HG03439 (cell line): Measurements from ENCODE around the gene CDC5L.
A peak's percentile ranks its signal among the peaks of the same experiment; 100 is the strongest.

Experiments
- ATAC-seq: cut with Tn5 transposase; IDR thresholded peaks from one replicate; pipeline ENCODE4 v1.9.1; 2021; ENCODE audit warnings: mild to moderate bottlenecking, moderate library complexity; ENCODE audit not compliant: unreplicated experiment

The CDC5L gene

DNA sequence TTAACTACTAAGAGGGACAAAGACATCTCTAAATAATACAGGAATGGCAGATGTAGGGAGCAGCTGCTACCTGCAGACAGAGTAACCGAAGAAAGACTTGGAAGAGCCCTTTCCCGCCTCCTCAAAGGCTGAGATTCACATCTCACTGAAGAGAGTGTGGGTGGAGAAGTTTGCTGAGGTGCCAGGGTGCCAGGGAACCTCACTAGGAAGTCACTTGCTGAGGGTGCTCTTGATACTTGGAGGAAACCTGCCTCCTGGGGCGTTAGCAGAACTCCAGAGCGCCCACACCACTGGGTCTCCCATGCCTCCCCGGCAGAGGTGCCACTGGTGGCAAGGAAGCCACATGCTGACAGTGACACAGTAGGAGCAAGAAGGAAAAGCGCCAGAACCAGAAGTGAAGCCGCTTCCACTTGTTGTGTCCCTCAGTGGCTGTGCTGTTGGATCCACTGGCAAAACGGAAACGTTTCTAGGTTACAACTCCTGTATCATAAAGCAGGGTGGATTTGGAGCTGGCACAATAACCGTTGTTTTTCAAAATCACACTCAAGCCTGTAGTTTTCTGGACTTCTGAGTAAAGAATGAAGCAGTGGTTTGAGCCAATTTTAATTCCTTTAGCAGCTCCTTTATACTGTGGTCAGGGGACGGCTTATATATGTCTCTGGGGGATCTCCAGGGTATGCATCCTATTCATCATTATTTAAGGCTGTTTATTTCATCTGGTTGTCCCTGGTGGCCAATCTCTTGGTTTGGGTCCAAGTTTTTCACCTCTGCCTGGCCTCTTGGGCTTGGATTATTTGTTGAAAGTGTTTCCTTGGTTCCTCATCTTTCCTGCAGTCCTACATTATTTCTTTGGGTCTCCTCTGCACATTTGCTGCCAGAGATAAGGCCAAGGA, 64.5 kb downstream of the CDC5L start:
- ATAC-seq = no peak

DNA sequence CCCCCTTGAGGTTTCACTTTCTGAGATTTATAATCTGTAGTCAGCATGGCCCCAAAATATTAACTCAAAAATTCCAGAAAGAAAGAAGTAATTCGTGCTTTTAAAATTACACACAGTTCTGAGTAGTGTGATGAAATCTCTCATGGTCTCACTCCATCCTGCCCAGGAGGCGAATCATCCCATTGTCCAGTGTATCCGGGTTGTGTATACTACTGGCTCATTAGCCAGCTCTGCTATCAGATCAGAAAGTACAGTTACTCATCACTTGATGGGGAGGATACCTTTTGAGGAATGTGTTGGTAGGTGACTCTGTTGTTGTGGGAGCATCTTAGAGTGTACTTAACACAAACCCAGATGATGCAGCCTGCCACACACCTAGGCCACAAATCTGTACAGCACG, 65.2 kb downstream of the CDC5L start:
- no peak for ATAC-seq

DNA sequence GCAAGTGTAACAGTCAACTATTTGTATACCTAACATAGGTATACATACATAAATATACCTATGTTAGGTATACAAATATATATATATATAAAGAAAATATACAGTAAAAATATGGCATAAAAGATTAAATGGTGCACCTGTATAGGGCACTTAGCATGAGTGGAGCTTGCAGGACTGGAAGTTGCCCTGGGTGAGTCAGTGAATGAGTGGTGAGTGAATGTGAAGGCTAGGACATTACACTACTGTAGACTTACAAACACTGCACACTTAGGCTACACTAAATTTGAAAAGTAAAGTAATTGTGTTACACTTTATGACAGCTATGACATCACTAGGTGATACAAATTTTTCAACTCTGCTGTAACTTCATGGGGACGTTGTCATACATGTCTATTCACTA, 65.6 kb downstream of the CDC5L start:
- ATAC-seq = no peak

DNA sequence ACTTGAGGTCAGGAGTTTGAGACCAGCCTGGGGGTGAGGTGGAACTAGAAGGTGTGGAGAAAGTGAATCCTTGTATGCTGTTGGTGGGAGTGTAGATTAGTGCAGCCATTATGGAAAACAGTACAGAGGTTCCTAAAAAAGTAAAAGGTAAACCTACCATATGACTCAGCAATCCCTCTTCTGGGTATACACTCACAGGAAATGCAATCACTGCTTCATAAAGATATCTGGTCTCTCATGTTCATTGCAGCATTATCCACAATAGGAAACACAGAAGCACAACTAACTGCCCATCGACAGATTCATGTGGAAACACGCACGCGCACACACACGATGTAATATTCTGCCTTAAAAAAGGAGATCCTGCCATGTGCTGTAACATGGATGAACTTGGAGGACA, 66.7 kb downstream of the CDC5L start:
- ATAC-seq = no peak

DNA sequence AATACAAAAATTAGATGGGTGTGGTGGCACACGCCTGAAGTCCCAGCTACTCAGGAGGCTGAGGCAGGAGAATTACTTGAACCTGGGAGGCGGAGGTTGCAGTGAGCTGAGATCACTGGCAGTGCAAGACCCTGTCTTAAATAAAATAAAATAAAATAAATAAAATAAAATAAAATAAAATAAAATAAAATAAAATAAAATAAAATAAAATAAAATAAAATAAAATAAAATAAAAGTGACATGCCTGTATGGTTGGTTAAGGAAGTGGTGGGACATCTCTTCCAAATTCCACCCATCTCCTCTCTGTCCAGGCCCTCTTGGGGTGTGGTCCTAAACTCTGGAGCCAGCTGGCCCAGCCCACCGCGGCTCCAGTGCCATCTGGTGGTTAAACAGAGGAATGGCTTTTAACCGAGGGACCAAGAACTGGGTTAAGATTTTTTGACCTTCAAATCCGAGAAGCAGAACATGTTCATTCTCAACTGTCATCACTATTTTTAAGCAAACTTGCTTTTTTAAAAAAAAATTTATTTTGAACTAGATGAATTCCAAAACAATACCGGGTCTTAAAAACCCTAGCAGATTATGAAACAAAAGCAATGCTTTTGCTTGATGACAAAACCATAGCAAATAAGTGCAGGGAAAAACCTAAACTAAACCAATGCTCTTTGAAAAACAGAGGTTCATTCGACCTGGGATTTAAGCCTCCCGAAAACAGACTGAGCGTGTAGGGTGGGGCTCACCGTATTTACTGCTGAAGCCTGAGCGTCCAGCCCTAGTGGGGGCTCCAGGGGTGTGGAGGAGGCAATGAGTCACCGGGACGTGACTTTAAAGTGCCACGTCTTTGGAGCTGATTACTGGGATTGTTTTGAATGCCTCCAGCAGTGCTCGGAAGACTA, 68.8 kb downstream of the CDC5L start:
- peak; percentile 72 for ATAC-seq

DNA sequence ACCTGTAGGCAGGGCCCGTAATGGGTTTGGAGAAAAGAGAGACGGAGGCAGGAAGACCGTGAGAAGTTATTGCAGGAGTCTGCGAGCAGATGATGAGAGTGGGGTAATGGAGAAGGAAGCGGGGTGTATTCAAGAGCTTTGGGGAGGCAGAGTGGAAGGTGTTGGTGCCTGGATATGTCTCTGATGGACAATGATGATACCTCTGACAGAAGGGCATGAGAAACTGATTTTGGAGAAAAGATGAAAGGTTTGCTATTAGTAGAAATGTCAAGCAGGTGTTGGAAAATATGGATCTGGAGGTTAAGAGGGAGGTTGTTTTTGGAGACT, 69.4 kb downstream of the CDC5L start:
- ATAC-seq = no peak

DNA sequence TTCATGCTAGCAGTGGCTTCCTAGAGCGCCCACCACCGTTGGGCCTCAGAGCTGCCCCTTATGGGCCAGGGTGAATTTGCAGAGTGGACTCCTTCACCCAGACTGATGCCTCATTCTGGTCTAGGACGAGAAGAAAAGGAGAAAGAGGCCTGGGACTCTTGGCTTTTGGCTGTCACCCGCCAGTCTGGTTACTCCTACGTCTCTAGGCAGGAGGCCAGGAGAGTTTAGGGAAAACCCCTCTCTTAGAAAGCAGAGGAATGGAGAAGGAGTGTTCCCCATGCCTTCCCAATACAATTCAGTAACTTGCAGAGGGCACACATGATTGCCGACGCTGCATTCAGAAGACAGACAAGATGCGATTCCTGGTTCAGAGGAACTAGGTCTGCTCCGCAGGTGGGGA, 70.1 kb downstream of the CDC5L start:
- ATAC-seq = no peak

DNA sequence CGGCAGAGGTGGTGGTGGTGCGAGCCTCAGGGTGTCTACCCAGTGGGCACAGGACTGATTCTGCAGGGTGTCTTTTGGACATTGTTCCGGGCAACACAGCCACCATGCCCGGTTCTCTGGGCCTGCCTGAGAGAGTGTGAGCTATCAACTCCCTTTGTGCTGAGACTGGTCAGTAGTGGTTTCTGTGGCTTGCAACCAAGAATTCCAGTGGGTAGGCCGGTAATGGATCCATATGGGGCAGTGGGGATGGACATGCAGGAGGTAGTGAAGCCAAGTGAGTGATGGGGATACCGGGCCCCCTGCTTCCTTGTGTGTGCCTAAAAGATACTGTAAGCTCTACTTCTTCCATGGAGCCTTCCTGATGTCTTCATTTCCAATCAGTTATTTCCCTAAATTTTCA, 71.0 kb downstream of the CDC5L start:
- no peak for ATAC-seq

DNA sequence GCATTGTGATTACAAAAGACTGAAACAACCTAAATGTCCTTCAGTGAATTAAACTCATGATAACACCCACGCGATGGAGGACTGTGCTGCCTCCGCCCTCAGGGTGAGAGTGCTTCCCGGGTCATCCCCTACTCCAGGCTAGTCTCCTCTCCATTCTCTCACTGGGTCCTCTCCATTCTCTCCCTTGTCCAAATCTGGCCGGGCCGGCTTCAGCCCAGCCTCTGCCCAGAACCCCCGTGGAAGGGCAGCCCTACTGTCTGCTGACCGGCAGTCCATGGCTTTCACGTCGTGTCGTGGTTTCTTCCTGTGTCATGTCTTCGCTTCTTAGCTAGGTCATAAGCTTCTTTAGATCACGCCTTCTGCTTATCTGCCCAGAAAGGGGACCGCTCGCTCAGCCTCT, 74.8 kb downstream of the CDC5L start:
- ATAC-seq = no peak

DNA sequence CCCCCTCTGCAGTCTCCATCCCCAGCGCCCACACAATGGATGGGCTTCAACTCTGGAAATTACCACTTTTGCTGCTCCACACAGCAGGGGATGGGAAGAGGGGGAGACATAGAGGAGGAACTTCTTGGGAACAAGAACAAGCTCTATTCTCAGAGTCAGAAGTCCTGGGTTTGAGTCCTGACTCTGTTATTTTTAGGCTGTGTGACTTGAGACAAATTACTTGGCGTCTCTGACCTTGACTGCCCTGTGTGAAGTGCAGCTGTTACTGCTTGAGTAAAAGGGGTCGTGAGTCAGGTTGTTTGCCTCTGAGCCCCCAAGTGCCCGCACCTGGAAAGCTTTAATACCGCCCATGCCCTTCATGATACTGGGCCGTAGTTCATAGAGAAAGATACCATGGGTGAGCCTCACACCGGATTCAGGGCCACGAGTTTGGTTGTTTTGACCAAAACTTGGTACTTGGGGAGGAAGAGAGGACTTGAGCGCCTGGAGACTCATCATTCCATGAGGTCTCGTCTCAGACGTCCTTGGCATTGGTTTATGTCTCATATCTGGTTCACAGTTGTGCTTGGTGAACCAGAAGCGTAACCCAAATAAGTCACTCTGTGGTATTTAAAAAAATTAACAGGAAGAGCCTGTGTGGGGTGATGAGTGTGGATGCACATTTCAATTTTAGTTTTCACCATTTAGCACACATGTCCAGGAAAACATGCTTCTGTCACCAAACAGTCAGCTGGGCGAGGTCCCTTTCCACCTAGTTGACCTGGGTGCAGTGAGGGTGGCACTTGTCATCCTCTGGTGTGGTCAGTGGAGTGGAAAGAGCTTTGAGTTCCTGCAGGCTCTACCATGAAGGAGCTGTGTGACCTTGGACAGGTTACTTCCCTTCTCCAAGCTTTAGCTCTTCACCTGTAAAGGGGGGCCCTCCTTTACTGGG, 75.6 kb downstream of the CDC5L start:
- ATAC-seq = no peak

DNA sequence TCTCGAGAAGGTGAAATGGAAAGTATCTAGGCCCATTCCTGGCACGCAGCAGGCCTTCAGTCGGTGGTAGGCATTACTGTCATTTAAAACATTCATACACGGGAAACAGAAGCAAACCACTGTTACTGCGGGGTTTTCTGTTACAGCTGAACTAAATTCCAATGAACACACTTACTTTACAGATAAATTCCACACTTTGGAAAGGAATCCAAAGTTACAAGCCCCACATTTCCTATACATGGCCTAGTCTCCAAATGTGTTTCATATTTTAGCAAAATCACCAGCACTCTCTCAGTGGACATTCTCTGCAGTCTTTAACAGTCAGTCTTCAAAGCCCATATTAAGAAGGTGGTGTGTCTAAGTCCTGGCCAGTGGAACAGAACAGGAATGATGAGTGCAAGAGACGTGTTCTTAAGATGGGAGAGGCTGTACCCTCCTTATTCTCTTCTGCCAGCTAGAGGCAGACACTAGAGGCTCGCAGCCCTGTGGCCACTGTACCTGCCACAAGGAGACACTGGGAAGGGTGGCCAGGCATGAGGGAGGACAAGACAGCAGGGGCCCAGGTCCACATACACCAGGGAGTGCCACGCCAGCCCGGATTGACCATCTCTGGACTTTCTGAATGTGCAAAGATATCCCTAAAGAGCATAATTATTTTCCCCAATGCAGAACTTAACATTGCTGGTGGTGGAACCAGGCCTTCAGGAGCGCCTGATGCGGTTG, 76.4 kb downstream of the CDC5L start:
- ATAC-seq = no peak

DNA sequence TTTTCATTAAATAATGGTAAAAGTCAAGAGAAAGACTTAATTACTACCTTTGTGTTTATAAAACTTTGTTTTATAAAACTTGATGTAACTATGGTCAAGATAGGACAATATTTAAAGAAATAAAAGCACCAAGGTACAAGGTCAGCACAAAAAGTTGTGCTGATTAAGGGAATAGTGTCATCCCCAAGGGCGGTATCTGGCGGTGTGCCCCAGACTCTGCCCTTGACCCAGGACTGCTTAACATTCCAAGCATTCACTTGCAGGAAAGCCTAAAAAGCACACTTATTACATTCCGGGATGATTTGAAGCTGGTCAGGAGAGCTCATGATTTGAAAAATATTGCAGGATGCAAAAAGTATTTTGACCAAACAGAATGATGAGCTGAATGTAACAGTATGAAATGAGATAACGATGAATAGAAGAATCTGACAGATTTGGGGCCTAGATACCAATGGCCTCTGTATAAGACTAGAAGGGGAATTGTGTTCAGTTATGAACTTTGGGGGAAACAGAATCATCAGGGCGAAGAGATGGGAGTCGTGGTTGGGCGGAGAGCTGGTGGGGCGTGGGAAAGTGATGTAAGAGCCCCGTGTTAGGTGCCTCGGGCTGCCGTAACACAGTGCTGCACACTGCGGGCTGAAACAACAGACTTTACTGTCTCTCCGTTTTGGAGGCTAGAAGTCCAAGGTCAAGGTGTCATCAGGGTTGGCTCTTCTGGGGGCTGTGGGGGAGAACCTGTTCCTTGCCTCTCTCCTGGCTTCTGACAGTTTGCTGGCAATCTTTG, 77.2 kb downstream of the CDC5L start:
- ATAC-seq = no peak

DNA sequence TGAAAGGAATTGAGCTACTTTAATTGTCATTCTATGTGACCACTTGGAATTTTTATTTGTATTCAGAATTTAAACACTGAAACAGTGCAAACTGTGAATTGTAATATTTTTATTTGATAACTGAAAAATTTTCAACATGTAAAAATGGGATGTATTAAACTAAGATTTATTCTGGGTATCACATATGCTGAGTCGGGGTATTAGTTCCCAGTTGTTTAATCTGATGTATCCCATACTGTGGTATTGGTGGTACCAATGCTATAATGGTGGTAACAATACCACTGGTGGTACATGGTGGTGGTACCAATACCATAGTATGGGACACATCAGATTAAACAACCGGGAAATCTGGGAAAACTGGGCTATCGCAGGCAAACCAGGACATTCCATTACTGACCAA, 79.4 kb downstream of the CDC5L start:
- no peak for ATAC-seq

DNA sequence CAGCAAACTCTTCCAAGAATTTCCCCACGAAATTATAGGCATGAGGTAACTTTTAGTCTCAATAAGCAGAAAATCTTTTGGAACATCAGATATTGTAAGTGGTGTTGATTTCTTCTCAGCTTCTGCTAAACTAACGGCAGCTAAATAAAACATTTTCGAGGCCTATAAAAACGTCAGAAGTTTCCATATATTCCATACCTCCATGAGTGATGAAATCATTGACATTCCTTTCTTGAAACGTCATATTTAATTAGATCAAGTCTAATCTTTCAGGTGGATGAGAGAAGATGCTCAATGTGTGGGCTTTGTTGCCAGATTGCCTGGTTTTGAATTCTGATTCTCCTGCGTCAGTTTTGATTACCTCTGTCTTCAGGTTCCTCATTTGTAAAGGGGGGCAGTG, 81.3 kb downstream of the CDC5L start:
- no peak for ATAC-seq

DNA sequence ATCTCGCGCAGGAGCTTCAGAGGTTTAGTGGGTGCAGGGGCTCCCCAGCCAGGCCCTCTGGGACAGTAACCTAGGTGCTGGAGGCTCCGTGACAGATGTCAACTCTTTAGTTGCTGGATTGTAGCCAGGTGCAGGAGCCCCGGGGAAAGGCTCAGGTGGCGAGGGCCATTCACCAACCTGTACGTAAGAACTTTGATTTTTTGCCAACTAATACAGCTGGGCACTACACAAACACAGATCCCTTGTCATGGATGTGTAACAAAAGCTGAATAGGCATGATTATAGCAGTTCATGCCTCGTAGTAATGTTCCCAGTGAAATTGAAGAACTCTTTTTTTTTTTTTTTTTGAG, 82.6 kb downstream of the CDC5L start:
- no peak for ATAC-seq

DNA sequence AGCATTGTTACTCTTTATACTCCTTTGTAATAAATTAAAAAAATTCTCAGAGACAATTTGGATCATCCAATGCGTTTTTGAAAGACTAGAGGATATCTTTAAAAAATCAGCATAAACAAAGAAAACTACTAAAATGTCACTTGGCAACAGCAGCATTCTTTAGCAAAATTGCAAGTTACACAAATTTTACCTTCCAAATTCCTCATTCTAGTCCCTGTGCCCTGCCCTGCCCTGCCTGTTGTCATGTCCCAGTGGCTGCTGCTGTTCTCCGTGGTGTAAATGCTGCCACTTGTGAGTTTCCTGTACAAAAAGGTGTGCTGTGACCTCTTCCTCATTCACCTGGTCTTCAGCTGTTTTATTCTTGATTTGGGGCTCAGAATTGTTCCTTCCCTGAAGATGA, 83.2 kb downstream of the CDC5L start:
- ATAC-seq = no peak

DNA sequence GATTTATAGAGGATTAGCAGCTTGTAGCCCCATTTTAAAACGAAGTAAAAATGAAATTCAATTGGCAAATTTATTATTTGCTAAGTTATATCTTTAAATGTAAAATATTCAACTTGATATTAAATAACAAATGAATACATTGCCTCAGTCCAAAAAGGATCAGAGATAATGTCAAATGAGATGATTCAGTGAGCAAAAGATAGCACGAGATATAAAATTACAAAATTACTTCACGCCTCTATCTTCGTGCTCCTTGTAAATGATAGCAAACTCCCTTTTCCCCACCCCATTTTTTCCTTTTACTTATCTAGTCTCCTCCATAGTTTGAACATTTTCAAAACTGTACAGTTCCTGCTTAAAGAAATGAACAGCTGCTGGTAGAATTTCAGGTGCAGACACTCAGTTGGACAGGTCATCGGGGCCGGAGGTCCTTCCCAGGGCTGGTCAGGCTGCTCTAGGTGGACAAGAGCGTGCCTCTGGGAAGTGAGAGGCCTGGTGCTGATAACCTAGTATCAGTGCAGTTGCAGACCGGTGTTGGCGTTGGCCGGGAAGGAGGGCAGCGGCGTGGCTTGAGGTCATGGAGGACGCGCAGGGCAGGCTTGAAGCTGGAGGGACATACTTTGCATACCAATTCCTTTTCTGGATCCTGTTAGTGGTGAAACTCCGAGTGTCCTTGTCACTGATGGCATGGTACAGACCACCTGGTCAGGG, 83.9 kb downstream of the CDC5L start:
- ATAC-seq = no peak

DNA sequence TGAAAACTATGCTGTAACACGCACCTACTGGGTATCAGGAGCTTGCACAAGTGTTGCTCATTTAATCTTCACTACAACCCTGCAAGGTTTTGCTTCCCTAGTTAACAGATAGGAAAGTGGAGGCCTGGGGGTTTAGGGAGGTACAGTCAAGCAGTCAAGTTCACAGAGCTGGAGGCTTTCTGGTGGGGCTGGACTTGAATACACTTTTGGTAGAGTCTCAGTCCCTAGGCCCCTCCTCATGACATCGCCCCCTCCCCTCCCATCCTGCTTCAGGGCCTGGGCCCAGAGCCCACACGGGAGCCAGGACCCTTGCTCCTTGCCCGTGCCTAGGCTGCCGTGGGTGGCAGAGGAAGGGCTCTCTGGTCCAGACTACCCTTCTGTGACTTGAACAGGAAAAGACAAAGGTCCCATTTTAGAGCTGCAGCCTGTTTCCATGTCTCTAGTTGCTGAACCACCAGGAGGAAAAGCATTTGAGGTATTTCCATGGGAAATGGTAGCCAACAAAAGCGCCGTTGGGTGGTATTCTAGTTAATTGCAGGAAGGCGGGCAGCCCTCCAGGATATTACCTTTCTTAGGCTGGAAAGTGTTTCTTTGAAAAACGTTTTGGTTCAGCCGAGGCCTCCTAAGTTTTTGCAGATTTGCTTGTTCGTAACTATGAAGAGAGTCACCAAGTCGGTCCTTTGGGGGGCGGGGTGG, 84.9 kb downstream of the CDC5L start:
- no peak for ATAC-seq
